ENCODE data around the gene HSBP1.
A peak's percentile ranks its signal among the peaks of the same experiment; 100 is the strongest.

The HSBP1 gene

DNA sequence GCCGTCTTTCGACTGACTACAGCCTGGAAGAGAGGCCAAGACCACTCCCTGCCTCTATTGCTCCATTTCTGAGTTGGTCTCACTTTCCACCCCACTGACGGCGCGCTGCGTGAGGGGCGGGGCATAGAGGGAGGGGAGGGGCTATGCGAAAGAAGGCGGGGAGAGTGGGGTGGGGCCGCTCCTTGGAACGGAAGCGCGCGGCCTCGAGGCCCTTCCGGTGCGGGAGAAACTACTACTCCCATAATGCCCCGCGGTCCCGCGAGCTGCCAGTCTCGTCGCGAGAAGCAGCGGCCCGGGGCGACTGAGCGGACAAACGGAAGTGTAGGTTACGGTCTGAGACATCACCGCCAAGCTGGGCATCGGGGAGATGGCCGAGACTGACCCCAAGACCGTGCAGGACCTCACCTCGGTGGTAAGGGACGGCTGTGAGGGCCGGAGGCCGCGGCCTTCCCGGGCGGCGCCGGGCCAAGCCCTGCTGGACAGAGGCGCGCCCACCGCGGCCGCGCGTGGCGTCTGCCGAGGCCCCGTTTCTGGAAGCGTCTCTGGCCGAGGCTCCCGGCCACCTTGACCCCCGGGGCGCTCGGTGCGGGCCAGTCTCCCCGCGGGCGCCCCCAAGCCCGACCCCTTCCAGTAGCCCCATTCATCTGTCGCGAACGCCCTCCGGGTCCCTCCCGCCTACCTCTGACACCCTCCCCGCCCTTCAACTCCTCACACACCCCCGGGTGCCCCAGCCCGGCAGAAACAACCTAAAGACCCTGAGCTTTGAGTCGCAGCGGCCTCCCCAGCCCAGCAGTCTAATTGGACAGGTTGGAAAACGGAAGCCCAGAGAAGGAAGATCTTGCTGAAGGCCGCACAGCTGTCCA is at the start of gene HSBP1:
TSS of gene HSBP1 (plus strand) at position 269 of the 863 bp plus-strand sequence. CDS start at position 368, 99 bp downstream.
- no peaks in the 10 kb centered on the region for H3K9me3 ChIP-seq
- peak within 1 kb of the TSS; percentile 94 for H3K27ac ChIP-seq
- H3K4me1 ChIP-seq (ENCODE audit: control insufficient read depth in 1 of 2, insufficient read depth in 1 of 2, low read depth in 1 of 2, low read length in 1 of 2): peaks cover 54 to 55% of the 10 kb centered on the region in 2 experiments
- peak within 1 kb of the TSS; percentile 85 to 90 for H3K4me3 ChIP-seq (ENCODE audit: low read depth in 1 of 2, low read length in 1 of 2)
- H3K27me3 ChIP-seq: no peaks in the 10 kb centered on the region
- TF ChIP-seq CTCF (IDR thresholded peaks at IDR 0.05): no peak
- peaks cover 41% of the 10 kb centered on the region for H3K36me3 ChIP-seq

GRCh38 chr16:83762141-83762991 is 45.4 kb upstream of the HSBP1 start:
- H3K27me3 ChIP-seq: no peaks in the 10 kb centered on the region
- H3K36me3 ChIP-seq: no peaks in the 10 kb centered on the region
- no peak for TF ChIP-seq CTCF (IDR thresholded peaks at IDR 0.05)
- no peaks in the 10 kb centered on the region for H3K9me3 ChIP-seq
- H3K27ac ChIP-seq: no peak overlapping the region
- H3K4me1 ChIP-seq (ENCODE audit: control insufficient read depth in 1 of 2, insufficient read depth in 1 of 2, low read depth in 1 of 2, low read length in 1 of 2): no peaks in the 10 kb centered on the region
- no peak overlapping the region for H3K4me3 ChIP-seq (ENCODE audit: low read depth in 1 of 2, low read length in 1 of 2)

- no peak for TF ChIP-seq CTCF (IDR thresholded peaks at IDR 0.05)
- H3K4me3 ChIP-seq (ENCODE audit: low read depth in 1 of 2, low read length in 1 of 2): no peak overlapping the region
- H3K9me3 ChIP-seq: no peaks in the 10 kb centered on the region
- H3K4me1 ChIP-seq (ENCODE audit: control insufficient read depth in 1 of 2, insufficient read depth in 1 of 2, low read depth in 1 of 2, low read length in 1 of 2): no peaks in the 10 kb centered on the region
- H3K27me3 ChIP-seq: no peaks in the 10 kb centered on the region
- no peak overlapping the region for H3K27ac ChIP-seq
- no peaks in the 10 kb centered on the region for H3K36me3 ChIP-seq
These were observed 44.8 kb upstream of the HSBP1 start for GRCh38 chr16:83762992-83763358.

GRCh38 chr16:83768986-83769385 is 38.8 kb upstream of the HSBP1 start:
- H3K36me3 ChIP-seq: no peaks in the 10 kb centered on the region
- H3K4me3 ChIP-seq (ENCODE audit: low read depth in 1 of 2, low read length in 1 of 2): no peak overlapping the region
- no peak overlapping the region for H3K27ac ChIP-seq
- no peak for TF ChIP-seq CTCF (IDR thresholded peaks at IDR 0.05)
- no peaks in the 10 kb centered on the region for H3K27me3 ChIP-seq
- H3K4me1 ChIP-seq (ENCODE audit: control insufficient read depth in 1 of 2, insufficient read depth in 1 of 2, low read depth in 1 of 2, low read length in 1 of 2): no peaks in the 10 kb centered on the region
- H3K9me3 ChIP-seq: no peaks in the 10 kb centered on the region

GRCh38 chr16:83769397-83770008 is 38.3 kb upstream of the HSBP1 start:
- H3K36me3 ChIP-seq: no peaks in the 10 kb centered on the region
- TF ChIP-seq CTCF (IDR thresholded peaks at IDR 0.05): no peak
- no peaks in the 10 kb centered on the region for H3K27me3 ChIP-seq
- no peak overlapping the region for H3K27ac ChIP-seq
- H3K4me1 ChIP-seq (ENCODE audit: control insufficient read depth in 1 of 2, insufficient read depth in 1 of 2, low read depth in 1 of 2, low read length in 1 of 2): no peaks in the 10 kb centered on the region
- H3K4me3 ChIP-seq (ENCODE audit: low read depth in 1 of 2, low read length in 1 of 2): no peak overlapping the region
- no peaks in the 10 kb centered on the region for H3K9me3 ChIP-seq

Data from neutrophil (primary cell).